GM20000 (cell line): ENCODE measurements around the gene ARVCF.
A peak's percentile ranks its signal among the peaks of the same experiment; 100 is the strongest.

Experiments used
- DNase-seq: peaks from one replicate; pipeline ENCODE4 v3.0.0; 2012; ENCODE audit warnings: low spot score
- CTCF ChIP-seq: IDR thresholded peaks from 2 replicates; pipeline ENCODE4 v1.5.1; 2012; ENCODE audit warnings: mild to moderate bottlenecking, control low read depth; ENCODE audit errors: extremely low read depth, missing control alignments

Gene ARVCF

GRCh38 chr22:19988331-19988808 is 28.3 kb downstream of the ARVCF start:
- no peak for TF ChIP-seq CTCF
- DNase-seq = no peak

DNA sequence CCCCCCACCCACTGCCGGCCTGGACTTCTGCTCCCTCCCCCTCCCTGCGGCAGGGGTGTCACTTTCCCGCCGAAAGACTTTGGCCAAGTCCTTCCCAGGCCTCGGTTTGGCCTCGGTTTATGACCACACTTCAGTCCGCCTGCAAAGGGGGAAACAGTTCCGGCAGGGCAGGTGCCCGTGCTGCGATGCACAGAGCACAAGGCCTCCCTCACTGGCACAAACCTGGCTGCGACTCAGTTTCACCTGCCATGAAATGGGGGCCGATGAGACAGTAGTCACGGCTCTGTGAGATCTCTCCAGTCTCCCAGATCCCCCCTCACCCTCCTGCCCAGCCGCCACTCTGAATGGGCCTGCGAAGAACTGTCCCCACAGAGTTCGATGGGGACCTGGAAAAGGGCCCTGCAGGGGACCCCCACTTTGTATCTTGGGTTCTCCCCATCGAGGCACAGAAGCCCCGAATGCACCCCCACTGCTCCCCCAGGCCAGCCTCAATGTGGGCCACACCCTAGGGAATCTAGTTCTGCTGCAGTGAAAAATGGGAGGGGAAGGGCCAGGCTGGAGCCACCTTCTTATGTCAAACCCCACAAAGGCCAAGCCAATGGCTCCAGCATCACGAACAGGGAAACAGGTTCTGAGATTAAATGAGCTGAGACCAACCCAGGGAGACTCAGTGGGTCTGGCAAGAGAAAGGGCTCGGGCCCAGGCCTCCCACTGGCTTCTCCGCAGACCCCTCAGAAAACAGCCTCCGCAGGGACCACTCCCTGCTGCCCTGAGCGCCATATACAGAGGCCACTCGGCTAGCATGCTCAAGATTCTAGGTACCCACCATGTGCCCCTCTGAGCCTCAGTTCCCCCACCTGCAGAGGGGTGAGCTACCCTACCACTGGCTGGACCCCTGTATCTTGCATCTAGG is 29.0 kb downstream of the ARVCF start:
- DNase-seq = no peak

DNA sequence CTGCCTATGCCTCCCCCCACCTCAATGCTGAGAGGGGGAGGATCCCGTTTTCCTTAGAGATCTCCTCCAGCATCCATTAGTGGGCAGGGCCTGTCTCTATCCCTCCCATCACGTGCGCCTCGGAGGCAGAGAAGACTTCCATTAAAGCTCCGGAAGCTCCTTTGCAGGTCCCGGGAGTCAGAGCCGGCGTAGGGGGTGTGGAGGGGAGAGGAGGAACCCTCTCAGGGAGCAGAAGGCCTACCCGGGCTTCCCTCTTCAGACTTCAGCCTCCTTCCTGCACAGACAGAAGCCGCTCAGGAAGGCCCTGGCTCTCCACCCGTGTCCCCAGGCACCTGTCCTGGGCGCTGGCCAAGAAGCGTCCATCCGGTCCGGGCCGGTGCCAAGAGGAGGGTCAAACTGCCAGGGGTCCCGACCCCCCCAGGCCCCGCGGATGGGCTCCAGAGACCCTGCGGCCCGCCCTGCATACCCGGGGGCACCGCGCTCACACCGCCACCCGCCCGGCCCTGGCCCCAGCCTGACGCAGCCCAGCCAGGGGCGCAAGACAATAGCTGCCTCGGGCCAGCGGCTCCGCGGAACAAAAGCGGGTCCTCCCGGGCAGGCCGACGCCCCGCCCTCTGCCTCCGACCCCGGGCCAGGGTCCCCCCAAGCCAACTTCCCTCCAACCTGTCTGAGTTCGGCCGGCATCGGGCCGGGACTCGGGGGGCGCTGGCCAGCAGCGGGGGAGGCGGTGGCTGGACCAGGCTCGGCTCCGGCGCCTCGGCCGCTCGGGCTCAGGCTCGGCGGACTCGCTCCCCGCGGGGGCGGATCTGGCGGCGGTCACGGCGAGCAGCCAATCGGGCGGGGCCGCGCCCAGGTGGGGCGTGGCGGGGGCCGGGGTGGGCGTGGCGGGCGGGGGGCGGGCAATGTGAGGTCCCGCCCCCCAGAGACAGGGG is 29.9 kb downstream of the ARVCF start:
- no peak for TF ChIP-seq CTCF
- peak; percentile 99 for DNase-seq

More for the DNA sequence above, 29.0 kb downstream of the ARVCF start:
- TF ChIP-seq CTCF = no peak

GRCh38 chr22:19986011-19986409 is 30.6 kb downstream of the ARVCF start:
- DNase-seq = no peak
- TF ChIP-seq CTCF = no peak

DNA sequence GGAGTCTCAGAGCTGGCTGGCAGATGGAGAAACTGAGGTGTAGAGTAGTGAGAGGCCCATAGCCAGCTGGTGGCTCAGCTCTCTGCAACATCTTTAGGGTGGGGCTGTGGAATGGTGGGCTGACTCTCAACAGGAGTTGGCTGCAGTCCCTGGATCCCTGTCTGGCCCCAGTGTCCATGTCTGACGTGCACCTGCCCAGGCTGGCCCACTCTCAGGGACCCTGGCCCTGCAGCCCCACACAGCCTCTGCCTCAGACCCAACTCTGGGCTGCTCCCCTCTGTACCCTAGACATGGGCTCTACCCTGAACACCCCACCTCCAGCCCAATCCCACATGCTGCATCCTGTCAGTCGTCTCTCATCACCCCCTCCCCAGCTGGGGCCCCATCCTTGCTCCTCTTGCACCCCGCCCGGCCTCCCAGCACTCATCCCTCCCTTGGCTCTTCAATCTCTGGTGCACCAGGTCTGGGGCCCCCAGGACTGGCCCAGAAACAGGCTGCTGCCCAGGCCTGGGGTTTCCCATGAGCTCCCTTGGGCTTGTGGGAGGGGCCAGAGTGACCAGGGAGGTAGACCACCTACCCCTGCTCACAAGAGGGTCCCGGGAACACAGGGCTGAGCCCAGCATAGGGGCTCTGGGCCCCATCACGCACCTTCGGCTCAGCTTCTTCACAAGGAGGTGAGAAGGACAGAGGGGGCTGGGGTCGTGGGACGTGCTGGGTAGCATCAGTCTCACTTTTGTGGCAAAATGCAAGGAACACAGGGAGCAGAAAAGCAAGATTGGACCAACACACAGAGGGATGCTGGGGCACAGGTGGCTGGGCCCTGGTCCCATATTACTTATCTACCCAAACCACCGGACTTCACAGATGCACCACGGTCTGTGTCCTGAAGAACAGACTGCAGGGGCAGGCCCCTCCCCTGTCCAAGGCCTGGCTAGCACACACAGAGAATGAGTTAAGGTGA is 31.5 kb downstream of the ARVCF start:
- no peak for DNase-seq
- TF ChIP-seq CTCF = no peak

- TF ChIP-seq CTCF = no peak
- DNase-seq = no peak
These were observed 32.3 kb downstream of the ARVCF start for GRCh38 chr22:19984201-19984753.
